Spleen (tissue), 7 donors: ENCODE data around the gene MAFF.

ENCODE experiments used
- POLR2A ChIP-seq, 3 donors: fragments of 450-650 bp; IDR thresholded peaks; one replicate each; pipeline ENCODE4 v1.5.1; 2017; ENCODE audit warnings: antibody characterized with exemption in 3 of 3, mild to moderate bottlenecking in 1 of 3
- POLR2AphosphoS5 ChIP-seq, 3 donors: sonication (generic); formaldehyde crosslinking; IDR thresholded peaks; one replicate each; pipeline ENCODE4 v1.5.1; 2017; ENCODE audit warnings: antibody characterized with exemption in 3 of 3
- TF ChIP-seq, protein P1 (sequence below), 11 experiments: fragments of 200-600 bp in 7 of 11; fragments of 450-650 bp in 4 of 11; sonication (generic) in 4 of 11; IDR thresholded peaks in 8 of 11; conservative IDR thresholded peaks in 3 of 11; 1 replicate in 7 of 11; 2 replicates in 4 of 11; pipeline versions ENCODE4 v1.4.0 to v1.8.0; 2016 to 2021; ENCODE audit warnings: antibody characterized with exemption in 11 of 11, inconsistent platforms in 4 of 11, mild to moderate bottlenecking in 1 of 11
- donor health status: DM: no; HTN: no; CAD: no; lungs with moderate emphysema.
- donor health status: DM: no; HTN: no; CAD: no.
- donor health status: DM: no; HTN: no; CAD: no.

DNA sequence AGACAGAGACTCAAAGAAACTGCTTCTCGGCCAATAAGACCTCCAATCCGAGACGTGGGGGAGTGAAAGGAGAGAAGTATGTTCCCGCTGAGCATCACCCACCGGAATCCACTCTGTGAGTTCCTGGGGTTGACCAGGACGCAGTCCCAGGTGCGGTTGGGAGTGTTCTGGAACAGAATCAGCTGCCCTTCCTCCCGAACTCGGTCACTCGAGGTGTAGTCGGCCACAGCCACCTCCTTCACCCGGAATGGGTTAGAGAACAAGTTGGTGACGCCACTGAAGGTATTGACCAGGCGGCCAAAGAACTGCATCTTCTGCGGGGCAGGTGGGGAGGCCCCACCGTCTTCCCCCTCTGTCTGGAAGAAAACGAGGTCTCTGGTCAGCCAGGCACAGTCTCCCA lies 32.7 kb upstream of the MAFF start:
- TF ChIP-seq, protein P1, sequence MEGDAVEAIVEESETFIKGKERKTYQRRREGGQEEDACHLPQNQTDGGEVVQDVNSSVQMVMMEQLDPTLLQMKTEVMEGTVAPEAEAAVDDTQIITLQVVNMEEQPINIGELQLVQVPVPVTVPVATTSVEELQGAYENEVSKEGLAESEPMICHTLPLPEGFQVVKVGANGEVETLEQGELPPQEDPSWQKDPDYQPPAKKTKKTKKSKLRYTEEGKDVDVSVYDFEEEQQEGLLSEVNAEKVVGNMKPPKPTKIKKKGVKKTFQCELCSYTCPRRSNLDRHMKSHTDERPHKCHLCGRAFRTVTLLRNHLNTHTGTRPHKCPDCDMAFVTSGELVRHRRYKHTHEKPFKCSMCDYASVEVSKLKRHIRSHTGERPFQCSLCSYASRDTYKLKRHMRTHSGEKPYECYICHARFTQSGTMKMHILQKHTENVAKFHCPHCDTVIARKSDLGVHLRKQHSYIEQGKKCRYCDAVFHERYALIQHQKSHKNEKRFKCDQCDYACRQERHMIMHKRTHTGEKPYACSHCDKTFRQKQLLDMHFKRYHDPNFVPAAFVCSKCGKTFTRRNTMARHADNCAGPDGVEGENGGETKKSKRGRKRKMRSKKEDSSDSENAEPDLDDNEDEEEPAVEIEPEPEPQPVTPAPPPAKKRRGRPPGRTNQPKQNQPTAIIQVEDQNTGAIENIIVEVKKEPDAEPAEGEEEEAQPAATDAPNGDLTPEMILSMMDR (IDR thresholded peaks at IDR 0.05 in 8 of 11, conservative IDR thresholded peaks at IDR 0.05 in 3 of 11), result no peak
- TF ChIP-seq POLR2A (IDR thresholded peaks at IDR 0.05), result no peak
- TF ChIP-seq POLR2AphosphoS5 (IDR thresholded peaks at IDR 0.05), result no peak
